ENCODE results near the gene BARHL2.

Gene BARHL2

GRCh38 chr1:90725657-90726424 is 8.7 kb upstream of the BARHL2 start:
- in situ Hi-C loops (cut with MboI; ENCODE audit: low pct_unique_long_range_greater_than_20kb, low sequenced_read_pairs, unreplicated experiment), result loop anchor here (10.0 to 25.0 kb wide), 2 partner anchors 109 to 236 kb away; no protein-coding TSS in a partner anchor
- TF ChIP-seq CTCF (IDR thresholded peaks at IDR 0.05; ENCODE audit: extremely low read depth, insufficient read depth, missing control alignments), result no peak
- DNase-seq (ENCODE audit: low spot score), result peak; percentile 36

GRCh38 chr1:90724926-90725656 is 8.0 kb upstream of the BARHL2 start:
- DNase-seq (ENCODE audit: low spot score), result peak; percentile 8
- no peak for TF ChIP-seq CTCF (IDR thresholded peaks at IDR 0.05; ENCODE audit: extremely low read depth, insufficient read depth, missing control alignments)
- in situ Hi-C loops (cut with MboI; ENCODE audit: low pct_unique_long_range_greater_than_20kb, low sequenced_read_pairs, unreplicated experiment), result loop anchor here (10.0 to 25.0 kb wide), 3 partner anchors 110 to 437 kb away; no protein-coding TSS in a partner anchor

GRCh38 chr1:90724361-90724760 is 7.3 kb upstream of the BARHL2 start:
- in situ Hi-C loops (cut with MboI; ENCODE audit: low pct_unique_long_range_greater_than_20kb, low sequenced_read_pairs, unreplicated experiment), result loop anchor here (10.0 to 25.0 kb wide), 2 partner anchors 110 to 438 kb away; no protein-coding TSS in a partner anchor
- no peak for TF ChIP-seq CTCF (IDR thresholded peaks at IDR 0.05; ENCODE audit: extremely low read depth, insufficient read depth, missing control alignments)
- DNase-seq (ENCODE audit: low spot score), result peak; percentile 18

GRCh38 chr1:90723590-90724108 is 6.5 kb upstream of the BARHL2 start:
- TF ChIP-seq CTCF (IDR thresholded peaks at IDR 0.05; ENCODE audit: extremely low read depth, insufficient read depth, missing control alignments), result peak; percentile 26
- in situ Hi-C loops (cut with MboI; ENCODE audit: low pct_unique_long_range_greater_than_20kb, low sequenced_read_pairs, unreplicated experiment), result loop anchor here (10.0 to 25.0 kb wide), 2 partner anchors 111 to 439 kb away; no protein-coding TSS in a partner anchor
- peak; percentile 31 for DNase-seq (ENCODE audit: low spot score)

GRCh38 chr1:90722874-90723589 is 5.9 kb upstream of the BARHL2 start:
- DNase-seq (ENCODE audit: low spot score), result peak; percentile 26
- in situ Hi-C loops (cut with MboI; ENCODE audit: low pct_unique_long_range_greater_than_20kb, low sequenced_read_pairs, unreplicated experiment), result loop anchor here (10.0 to 25.0 kb wide), 2 partner anchors 112 to 439 kb away; no protein-coding TSS in a partner anchor
- TF ChIP-seq CTCF (IDR thresholded peaks at IDR 0.05; ENCODE audit: extremely low read depth, insufficient read depth, missing control alignments), result no peak

Measured in GM13977 (cell line).